Mucosa of descending colon (tissue), 3 donors: ENCODE measurements around the gene TBC1D4. TPM values are rescaled to one million over a fixed set of nuclear protein-coding genes. Genes with fewer than 3 reads are reported as not detected.

Experiments
- ATAC-seq: fragments of 200-7000 bp; cut with Tn5 transposase; one replicate; pipeline ENCODE4 v1.9.1; 2020; ENCODE audit warnings: mild to moderate bottlenecking, moderate library complexity
- DNase-seq, 3 donors: peaks; one replicate each; pipeline ENCODE4 v3.0.0-alpha.2; 2020
- H3K36me3 ChIP-seq: fragments of 200-600 bp; one replicate; pipeline ENCODE4 v1.8.0; 2021; ENCODE audit warnings: low read depth, mild to moderate bottlenecking
- H3K4me1 ChIP-seq: fragments of 200-600 bp; one replicate; pipeline ENCODE4 v1.8.0; 2021; ENCODE audit warnings: low read depth, mild to moderate bottlenecking
- H3K4me3 ChIP-seq: fragments of 200-600 bp; one replicate; pipeline ENCODE4 v1.8.0; 2021; ENCODE audit warnings: mild to moderate bottlenecking
- H3K9me3 ChIP-seq: fragments of 200-600 bp; one replicate; pipeline ENCODE4 v1.8.0; 2021; ENCODE audit warnings: mild to moderate bottlenecking
- intact Hi-C, 2 donors: fragments of 100-400 bp; cut with DNase I in 1 of 2; cut with micrococcal nuclease in 1 of 2; formaldehyde crosslinking; loops; one replicate each; pipeline versions ENCODE4 v1.11.0 to v1.11.1; 2022; cut with DNase I, micrococcal nuclease
- total RNA-seq, 3 donors: library from RNA; stranded (reverse); fragmentation: NEBNext Ultra II Directional in 2 of 3; extraction: Animal tissue kit (Norgen Biotek cat#: 25700) in 2 of 3; gene quantifications; one replicate each; pipeline versions ENCODE4 v1.2.1 to v1.2.4, GENCODE V29; 2021 to 2023
- TF ChIP-seq, protein P1 (sequence below): fragments of 200-600 bp; IDR thresholded peaks from one replicate; pipeline ENCODE4 v1.8.0; 2022; ENCODE audit warnings: antibody characterized with exemption, mild to moderate bottlenecking
- donor health status: DM: no; HTN: no; CAD: no; lungs with moderate emphysema.
- donor health status: DM: no; HTN: no; CAD: no.
- donor health status: DM: no; HTN: yes; CAD: no.

TBC1D4 gene
- total RNA-seq, 3 donors from 2014 or later, result 13.4 to 24.6 (median 13.8) TPM

DNA sequence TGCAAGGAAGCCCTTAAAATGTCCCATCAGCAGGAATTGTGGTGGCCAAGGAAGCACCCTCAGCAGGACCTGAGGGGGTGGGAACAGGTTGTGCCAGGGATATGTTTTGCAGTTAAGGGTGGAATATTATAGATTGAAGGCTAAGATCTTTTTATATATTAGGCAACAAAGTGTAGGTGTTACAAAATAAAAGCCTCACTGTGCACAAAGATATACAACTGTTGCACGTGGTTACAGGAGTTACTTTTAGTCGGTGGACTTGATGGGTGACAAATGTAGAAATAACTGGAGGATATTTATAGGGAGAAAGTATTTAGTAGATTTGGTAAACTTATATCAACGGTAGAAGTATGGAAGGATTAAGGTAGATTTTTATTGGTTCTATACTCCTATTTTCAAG, 35.1 kb downstream of the TBC1D4 start:
- TF ChIP-seq, protein P1, sequence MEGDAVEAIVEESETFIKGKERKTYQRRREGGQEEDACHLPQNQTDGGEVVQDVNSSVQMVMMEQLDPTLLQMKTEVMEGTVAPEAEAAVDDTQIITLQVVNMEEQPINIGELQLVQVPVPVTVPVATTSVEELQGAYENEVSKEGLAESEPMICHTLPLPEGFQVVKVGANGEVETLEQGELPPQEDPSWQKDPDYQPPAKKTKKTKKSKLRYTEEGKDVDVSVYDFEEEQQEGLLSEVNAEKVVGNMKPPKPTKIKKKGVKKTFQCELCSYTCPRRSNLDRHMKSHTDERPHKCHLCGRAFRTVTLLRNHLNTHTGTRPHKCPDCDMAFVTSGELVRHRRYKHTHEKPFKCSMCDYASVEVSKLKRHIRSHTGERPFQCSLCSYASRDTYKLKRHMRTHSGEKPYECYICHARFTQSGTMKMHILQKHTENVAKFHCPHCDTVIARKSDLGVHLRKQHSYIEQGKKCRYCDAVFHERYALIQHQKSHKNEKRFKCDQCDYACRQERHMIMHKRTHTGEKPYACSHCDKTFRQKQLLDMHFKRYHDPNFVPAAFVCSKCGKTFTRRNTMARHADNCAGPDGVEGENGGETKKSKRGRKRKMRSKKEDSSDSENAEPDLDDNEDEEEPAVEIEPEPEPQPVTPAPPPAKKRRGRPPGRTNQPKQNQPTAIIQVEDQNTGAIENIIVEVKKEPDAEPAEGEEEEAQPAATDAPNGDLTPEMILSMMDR, result no peak
- ATAC-seq (no peak), DNase-seq (no peak)
- no peaks in the 10 kb centered on the region for H3K9me3 ChIP-seq
- no peak overlapping the region for H3K4me3 ChIP-seq
- peaks cover 15% of the 10 kb centered on the region for H3K4me1 ChIP-seq
- intact Hi-C loops, result no loop called here
- H3K36me3 ChIP-seq, result no peaks in the 10 kb centered on the region

DNA sequence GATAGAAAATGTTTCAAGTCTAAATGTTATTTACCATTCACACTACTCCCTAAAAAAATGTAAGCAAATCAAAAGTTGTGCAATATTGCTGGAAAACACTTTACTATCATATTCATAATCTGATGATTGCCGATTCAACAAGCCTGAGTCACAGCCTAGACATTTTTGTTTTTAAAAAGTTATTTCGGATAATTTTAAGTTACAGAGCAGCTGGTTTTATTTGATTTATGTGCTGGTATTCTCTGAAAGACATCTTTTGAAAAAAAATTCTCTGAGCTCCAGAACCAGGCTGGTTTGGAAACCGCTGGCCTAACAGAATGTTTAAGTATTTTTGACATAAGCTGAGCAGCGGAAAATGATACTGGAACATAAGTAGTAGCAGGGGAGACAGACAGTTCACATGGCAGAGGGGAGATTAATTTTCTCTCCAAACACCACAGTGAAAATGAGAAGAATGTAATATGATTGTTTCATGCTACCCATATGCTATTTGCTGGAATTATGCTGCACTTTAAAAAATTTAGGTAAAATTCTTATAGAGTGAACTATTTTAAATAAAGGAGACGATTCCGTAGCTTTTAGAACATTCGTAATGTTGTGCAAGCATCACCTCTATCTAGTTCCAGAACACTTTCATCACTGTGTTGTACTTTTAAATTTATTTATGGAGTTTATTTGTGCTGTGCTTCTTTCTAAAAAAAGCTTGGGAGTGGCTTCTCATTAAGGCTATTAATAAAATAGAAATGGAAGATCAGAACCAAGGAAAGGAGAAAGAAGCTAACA, 36.1 kb downstream of the TBC1D4 start:
- Histone ChIP-seq H3K4me1 (peaks cover 16% of the 10 kb centered on the region), H3K4me3 (no peak overlapping the region), H3K9me3 (no peaks in the 10 kb centered on the region), H3K36me3 (no peaks in the 10 kb centered on the region)
- TF ChIP-seq, protein P1, result no peak
- no peak for DNase-seq
- no peak for ATAC-seq
- intact Hi-C loops, result no loop called here

DNA sequence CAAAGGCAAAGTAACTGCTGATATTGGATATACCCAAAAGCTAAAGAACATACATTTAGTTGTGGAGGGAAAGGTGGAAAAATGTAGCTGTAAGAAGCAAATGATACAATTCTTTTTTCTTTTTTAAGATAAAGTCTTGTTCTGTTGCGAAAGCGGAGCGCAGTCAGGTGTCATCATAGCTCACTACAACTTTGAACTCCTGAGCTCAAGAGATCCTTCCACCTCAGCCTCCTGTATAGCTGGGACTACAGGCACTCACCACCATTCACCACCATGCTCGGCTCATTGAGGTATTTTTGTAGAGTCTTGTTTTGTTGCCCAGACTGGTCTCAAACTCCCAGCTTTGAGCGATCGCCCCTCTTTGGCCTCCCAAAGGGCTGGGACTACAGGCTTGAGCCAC, 38.0 kb downstream of the TBC1D4 start:
- TF ChIP-seq, protein P1, result no peak
- Histone ChIP-seq H3K9me3 (no peaks in the 10 kb centered on the region), H3K4me1 (peaks cover 22% of the 10 kb centered on the region), H3K36me3 (no peaks in the 10 kb centered on the region), H3K4me3 (no peak overlapping the region)
- no peak for DNase-seq
- no peak for ATAC-seq
- intact Hi-C loops, result no loop called here

- peak; percentile 80 for ATAC-seq
- DNase-seq, result no peak
- Histone ChIP-seq H3K4me1 (peaks cover 22% of the 10 kb centered on the region), H3K4me3 (no peak overlapping the region), H3K36me3 (no peaks in the 10 kb centered on the region), H3K9me3 (no peaks in the 10 kb centered on the region)
- TF ChIP-seq, protein P1, result no peak
- intact Hi-C loops, result no loop called here
Observed at GRCh38 chr13:75443356-75443958, 38.5 kb downstream of the TBC1D4 start.

- intact Hi-C loops, result no loop called here
- no peak overlapping the region for H3K4me3 ChIP-seq
Observed at GRCh38 chr13:75442736-75443234, 39.2 kb downstream of the TBC1D4 start.

More at GRCh38 chr13:75442736-75443234, 39.2 kb downstream of the TBC1D4 start:
- Histone ChIP-seq H3K36me3 (no peaks in the 10 kb centered on the region), H3K4me1 (peaks cover 19% of the 10 kb centered on the region), H3K9me3 (no peaks in the 10 kb centered on the region)
- TF ChIP-seq, protein P1, result no peak
- ATAC-seq (peak; percentile 69), DNase-seq (no peak)
